Colon (tissue), 2 donors: ENCODE data around the gene HSPD1.

Experiments used
- FAIRE-seq: peaks from 2 replicates; lab custom pipeline; 2012; peaks lifted over from hg19 to GRCh38; lab: Jason Lieb, UNC
- donor health status: control.
- donor health status: control.

The HSPD1 gene

DNA sequence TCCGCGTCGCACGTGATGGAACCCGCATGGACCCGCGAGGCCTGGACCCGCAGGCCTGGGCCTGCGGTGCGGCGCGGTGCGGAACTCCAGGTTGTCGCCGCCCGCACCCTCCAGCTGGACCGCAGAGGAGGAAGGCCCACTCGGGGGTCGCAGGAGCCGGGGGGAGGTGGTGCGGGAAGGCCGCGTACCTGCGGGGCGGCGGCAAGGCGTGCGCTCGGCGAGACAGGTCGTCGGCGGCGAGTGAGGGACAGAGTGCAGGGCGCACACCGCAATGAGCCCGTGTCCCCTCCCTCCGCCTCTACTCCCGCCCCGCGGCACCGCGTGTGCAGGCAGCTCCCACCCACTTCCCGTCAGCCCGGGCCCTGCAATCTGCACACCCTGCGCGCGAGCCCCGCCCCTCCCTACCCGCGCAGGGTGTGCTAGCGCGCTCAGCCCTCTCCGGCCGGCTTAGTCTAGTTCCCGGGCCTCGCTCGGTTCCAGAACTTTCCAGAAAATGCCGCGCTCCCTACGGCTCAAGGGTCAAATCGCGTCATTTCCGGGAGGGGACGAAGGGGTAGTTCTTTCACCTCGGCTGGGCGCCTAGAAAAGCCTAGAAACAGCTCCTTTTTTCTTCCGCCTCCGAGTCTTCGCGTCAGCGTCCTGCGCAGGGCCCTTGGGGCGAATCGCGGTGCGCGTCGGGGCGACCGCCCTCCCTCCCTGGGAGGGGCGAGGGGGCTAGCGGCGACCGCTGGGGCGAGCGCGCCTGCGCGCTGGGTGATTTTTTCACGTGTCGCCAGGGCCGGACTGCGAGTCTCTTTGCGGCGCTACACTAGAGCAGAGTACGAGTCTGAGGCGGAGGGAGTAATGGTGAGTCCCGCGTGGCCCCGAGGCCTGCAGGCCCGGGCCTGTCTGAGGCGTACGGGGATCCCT, at the start of gene HSPD1, which contains the start of gene HSPE1:
HSPD1 (minus strand) TSS at position 247 of the 909 bp plus-strand sequence. CDS start 992 bp downstream, outside the sequence.
HSPE1 (plus strand) TSS at position 786 of the 909 bp plus-strand sequence; CDS start at position 844, 58 bp downstream.
- no peak for FAIRE-seq

- no peak for FAIRE-seq
Measured at GRCh38 chr2:197548582-197548981, 48.9 kb upstream of the HSPD1 start.

DNA sequence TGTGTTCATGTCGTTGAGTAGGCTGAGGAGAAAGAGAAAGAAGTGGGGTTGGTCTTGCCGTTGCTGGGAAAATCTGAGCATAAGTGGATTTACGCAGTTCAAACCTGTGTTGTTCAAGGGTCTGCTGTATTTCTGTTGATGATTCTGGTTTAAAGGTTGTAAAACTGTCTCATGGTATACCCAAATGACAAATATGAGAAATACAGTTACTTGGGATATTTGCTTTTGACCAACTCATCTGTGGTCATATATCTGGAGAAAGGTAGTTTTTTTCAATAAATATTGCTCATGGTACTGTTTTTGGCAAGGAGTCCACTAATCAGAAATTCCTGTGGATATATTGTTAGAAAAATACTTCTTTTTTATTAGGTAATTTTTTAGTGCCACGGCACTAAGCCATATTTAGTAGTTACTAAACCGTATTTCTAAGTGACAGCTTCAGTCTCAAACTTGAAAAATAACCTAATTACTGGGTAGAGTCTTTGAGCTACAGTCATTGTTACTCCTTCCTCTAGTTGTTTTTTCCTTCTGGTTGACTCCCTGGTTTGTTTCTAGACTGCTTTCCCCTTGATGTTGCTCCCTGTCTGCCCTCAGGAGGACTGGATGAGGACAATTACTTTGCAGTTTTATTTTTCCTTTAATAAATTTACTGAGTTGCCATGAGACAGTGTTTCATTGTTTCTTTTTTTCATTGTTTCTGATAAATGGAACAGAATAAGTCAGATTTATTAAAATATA, 47.7 kb upstream of the HSPD1 start:
- no peak for FAIRE-seq

GRCh38 chr2:197543206-197543605, 43.6 kb upstream of the HSPD1 start:
- no peak for FAIRE-seq

- no peak for FAIRE-seq
Measured at GRCh38 chr2:197539734-197540133, 40.1 kb upstream of the HSPD1 start.

DNA sequence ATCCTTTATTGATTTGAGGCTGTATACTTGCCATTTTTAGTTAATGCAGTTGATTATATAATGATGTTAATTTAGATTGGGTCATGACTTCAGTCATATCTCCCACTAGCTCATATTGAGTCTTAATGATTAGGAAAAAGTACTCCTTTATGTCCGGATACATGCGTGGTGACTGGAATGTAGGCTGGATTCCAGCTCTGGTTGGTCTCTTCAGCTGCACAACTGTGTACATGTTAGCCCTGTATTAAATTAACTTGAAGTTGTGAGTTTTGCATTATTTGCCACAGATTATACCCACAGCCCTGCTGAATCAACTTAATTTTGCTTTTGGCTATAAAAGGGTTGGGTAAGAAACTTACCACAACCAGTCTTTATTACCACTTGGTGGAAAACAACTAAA, 38.8 kb upstream of the HSPD1 start:
- FAIRE-seq = no peak

DNA sequence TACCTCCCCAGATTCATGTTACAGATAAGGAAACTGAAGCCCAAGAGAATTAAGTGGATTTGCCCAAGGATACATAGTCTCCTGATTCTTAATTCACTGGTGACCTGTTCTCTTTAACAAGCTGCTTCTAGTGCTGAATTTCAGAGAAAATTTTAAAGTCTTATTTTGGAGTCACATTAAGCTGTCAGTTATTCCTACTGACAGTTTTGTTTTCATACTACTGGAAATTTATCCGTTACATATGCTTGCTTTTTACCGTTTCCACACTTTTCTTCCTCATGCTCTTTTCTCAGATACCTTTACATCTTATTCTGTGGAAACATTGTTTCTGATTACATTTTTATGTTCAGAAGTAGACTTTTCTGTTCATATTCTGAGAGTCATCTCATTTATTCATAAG, 17.5 kb upstream of the HSPD1 start:
- no peak for FAIRE-seq

GRCh38 chr2:197516393-197516761, 16.7 kb upstream of the HSPD1 start:
- no peak for FAIRE-seq

DNA sequence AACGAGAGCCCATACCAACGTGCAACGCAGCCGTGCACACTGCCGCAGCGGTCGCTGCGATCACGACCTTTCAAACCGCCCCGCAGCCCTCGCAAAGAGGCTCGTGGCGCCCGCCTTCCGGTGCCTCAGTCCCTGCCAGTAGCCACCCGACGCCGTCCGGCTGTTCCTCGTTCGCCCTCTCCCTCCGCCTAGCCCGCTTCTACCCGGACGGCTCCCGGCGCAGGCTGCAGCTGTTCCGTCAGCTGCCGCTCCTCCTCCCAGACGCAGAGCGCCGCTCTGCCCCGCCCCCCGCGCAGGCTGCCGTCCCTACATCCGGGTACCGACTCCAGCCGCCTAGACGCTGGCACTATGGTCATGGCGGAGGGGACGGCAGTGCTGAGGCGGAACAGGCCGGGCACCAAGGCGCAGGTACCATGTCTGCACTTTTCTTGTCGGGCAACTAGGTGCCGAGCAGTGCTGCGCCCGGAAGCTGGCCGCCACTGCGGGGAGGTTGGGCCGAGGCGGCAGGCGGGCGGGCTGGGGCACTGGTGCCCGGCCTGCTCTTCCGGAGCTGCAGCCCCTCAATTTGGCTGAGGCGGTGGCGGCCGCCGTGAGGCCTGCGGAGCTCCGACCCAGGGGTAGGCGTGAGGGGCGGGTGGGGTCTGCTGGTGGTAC, 16.2 kb upstream of the HSPD1 start, which contains the start of gene MOB4:
MOB4 (plus strand) TSS at position 328 of the 654 bp plus-strand sequence; CDS start at position 349, 21 bp downstream.
- FAIRE-seq = no peak

DNA sequence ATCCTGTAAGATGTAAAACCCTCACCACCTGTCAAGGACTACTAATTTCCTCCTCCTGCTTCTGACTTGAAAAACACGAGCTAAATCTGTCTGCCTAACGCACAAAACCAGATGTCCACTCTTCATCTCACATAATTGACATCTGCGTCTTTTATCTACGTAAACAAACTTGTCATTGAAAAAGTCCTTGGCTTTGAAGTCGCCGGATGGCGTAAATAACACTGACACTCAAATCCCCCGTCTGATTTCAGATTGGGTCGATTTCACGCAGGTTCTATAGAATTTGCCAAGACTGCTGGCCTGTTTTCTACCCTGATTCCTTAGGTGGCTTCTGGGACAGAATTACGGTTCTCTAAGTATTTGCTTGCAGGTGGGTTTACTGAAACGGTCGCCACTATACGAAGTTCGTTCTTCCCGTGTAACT, 15.7 kb upstream of the HSPD1 start:
- no peak for FAIRE-seq

DNA sequence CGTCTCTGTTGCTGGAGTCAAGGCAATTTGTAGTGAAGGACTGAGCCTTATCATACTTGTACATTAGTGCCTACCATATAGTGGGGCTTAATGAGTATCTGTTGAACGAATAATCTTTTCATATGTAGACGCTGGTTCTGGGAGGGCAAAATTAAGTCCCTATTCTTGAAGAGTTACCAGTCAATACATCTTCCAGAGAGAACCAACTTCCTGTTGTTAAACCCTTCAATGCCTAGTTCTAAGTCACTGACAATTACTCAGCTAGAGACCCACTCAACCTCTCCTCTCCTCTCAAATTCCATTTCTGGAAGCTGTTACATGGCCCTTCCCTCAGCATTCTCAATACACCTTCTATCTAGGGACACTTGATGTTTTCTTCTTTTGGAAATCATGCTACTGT, 15.1 kb upstream of the HSPD1 start:
- FAIRE-seq = no peak

DNA sequence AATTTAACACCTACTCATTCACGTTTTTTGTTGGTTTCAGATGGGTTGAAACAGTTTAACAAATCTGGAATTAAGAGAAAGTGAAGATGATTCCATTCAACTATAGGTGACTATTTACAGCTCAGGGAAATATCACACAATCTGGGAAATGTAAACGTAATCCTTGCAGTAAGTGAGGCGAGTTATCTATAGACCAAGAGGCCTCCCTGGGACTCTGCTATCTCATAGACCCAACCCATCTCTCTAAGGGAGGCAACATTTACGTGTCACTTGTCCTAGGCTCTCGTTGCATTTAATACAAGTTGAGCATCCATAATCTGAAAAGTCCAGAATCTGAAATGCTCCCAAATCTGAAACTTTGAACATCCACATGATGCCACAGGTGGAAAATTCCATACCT, 14.3 kb upstream of the HSPD1 start:
- FAIRE-seq = no peak

DNA sequence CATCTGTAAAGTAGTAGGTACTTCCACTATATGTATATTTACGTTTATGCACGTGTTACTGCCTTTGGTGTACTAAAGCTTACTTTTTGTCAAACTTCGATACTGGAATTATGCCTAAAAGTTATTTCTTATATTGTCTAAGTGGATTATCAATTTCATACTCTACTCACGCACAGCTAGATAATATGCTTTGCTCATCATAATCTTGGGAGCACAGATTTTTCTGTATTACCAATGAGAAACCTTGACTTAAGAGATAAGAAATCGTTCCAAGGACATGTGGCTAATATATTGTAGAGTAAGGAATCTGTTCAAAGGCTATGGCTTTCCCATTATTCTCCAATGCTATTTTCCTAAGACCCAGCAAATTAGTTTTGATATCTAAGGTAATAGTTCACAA, 7.0 kb upstream of the HSPD1 start:
- FAIRE-seq = no peak

DNA sequence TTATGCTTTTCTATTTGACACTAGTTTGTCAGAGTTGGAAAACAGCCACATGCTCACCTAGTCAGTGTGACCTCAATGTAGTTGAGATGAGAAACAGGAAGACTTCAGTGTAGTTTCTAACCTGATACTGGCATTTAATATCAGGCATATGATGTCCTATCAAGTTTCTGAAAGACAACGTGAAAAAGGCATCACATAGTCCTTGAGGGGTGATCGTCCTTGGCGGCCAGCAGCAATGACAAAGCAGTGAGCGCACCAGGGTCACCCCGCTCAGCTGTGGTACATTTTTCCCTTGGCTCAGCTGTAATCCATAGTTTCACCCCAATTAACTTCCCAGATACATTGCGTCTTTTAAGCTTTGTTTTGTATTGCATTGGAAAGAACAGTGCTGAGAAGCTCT, 4.9 kb upstream of the HSPD1 start:
- no peak for FAIRE-seq

DNA sequence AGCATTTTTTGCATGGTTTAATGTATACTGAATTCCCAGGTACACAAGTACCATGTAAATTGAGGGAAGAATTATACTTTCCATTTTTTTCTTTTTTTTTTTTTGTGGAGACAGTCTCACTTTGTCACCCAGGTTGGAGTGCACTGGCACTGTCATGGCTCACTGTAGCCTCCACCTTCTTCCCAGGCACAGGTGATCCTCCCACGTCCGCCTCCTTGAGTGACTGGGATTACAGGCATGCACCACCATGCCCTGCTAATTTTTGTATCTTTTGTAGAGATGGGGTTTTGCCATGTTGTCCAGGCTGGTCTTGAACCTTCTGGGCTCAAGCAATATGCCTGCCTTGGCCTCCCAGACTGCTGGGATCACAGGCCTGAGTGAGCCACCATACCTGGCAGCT, 4.4 kb upstream of the HSPD1 start:
- no peak for FAIRE-seq

GRCh38 chr2:197502685-197503084, 3.0 kb upstream of the HSPD1 start:
- FAIRE-seq = no peak

GRCh38 chr2:197502201-197502600, 2.6 kb upstream of the HSPD1 start:
- no peak for FAIRE-seq

- no peak for FAIRE-seq
Measured at GRCh38 chr2:197500503-197501131, 977 bp upstream of the HSPD1 start.

DNA sequence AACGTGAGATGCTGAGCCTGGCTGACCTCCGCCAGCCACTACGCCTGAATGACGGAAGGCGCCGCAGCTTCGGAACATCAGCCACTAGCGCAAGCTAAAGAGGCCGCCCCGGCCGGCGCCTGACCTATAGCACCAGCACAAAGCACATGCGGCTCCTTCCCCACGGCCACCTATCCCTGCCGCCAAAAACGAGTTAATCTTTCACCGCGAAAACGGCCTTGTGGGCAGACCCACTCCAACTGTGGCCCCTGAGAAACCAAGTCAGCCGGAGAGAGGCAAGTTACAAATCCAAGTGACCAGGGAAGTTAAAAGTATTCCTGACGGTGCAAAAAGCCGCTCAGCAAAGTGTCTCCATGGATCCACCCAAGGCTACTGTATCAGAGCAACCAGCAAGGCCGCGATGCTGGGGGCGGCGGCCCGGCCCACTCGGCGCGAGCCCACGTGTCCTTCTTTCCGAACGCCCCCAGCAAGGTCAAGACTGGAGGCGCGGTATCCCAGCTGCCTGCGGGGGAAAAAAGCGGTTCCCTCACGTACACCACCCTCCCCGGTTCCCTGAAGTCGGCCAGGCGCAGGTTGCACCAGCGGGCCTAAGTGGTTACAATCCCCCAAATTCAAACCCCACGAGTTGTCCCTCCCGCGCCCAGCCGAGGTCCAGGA, 575 bp downstream of the HSPD1 start:
- FAIRE-seq = no peak

DNA sequence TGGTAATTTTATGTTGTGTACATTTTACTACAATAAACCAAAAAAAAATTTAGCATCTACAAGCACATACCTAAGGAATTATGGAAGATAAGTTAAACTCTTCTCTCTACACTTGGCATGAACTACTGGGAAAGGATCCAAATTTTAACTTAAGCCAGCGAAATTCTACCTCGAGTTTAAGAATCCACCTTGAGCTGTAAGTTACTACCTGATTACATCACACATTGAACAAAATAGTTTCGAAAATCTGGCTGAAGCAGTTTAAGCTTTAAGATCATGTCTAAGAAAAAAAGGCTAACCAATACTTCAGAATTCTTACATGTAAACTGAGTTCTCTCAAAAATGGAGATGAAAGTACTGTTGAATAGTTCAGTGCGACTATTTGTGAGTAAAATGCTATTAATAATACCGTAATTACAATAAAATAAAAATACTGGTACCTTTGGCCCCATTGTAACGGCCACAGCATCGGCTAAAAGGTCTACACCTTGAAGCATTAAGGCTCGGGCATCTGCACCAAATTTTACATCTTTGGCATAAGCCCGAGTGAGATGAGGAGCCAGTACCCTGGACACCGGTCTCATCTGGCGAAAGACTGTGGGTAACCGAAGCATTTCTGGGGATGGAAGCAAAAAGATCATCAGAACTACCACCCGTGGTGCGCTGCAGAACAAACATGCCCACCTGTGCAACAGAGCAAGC, 1.3 kb downstream of the HSPD1 start:
- no peak for FAIRE-seq

- no peak for FAIRE-seq
Measured at GRCh38 chr2:197497326-197497725, 2.3 kb downstream of the HSPD1 start.
